Activated T-cell treated with anti-CD3 and anti-CD28 coated beads, Interleukin-2, amount 50 U/mL, for 4 hours (primary cell): ENCODE results near the gene MRPL50. TPM values are rescaled to one million over a fixed set of nuclear protein-coding genes. Genes with fewer than 3 reads are reported as not detected.
"Not testable (repeated sequence)": the region's sequence is repeated elsewhere in the genome, so short reads cannot be mapped to it uniquely, and the experiment has no call there.

ENCODE experiments used
- ATAC-seq, 2 donors: fragments of 200-7000 bp; cut with Tn5 transposase; one replicate each; pipeline ENCODE4 v1.10.0; 2021
- DNase-seq: peaks from one replicate; pipeline ENCODE4 v3.0.0-alpha.2; 2020
- H3K27me3 Mint-ChIP-seq: one replicate; pipeline ENCODE4 v1.8.0; 2021; ENCODE audit warnings: low read depth, mixed read lengths
- H3K36me3 Mint-ChIP-seq: one replicate; pipeline ENCODE4 v1.8.0; 2022; ENCODE audit warnings: mixed read lengths; ENCODE audit not compliant: insufficient read depth
- H3K4me1 Mint-ChIP-seq: one replicate; pipeline ENCODE4 v1.8.0; 2021; ENCODE audit warnings: low read depth, mixed read lengths
- H3K4me3 Mint-ChIP-seq: one replicate; pipeline ENCODE4 v1.8.0; 2021; ENCODE audit warnings: mild to moderate bottlenecking, moderate library complexity, mixed read lengths
- H3K9me3 Mint-ChIP-seq: one replicate; pipeline ENCODE4 v1.8.0; 2021; ENCODE audit warnings: mixed read lengths
- total RNA-seq, 3 donors: library from RNA; stranded (reverse); gene quantifications; one replicate each; pipeline ENCODE4 v1.2.1, GENCODE V29; 2021

The MRPL50 gene
- total RNA-seq, 3 donors from 2014 or later, result 18.8 to 19.8 (median 19.6) TPM

DNA sequence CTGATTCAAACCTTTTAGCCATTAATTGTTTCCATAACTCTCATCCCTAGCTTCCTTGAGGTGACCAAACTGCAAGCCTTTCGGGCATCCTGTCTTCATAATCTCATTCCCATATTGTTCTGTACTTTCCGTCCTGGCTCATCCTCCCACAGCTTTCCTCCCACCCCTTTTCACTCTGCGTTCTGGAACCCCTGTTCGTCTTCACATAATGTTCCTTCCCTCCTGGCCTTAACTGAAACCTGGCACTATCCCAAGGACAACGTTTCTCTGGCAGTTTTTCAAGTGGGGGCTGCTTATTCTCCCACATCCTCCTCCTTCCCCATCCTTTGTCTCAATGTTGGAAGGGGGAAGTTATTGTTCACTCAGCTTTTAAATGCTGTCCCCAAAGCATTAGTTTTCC is 1.7 kb upstream of the MRPL50 start:
- no peak for DNase-seq
- Mint-ChIP-seq H3K4me3 (peak overlapping the region; percentile 98), H3K27me3 (no peaks in the 10 kb centered on the region), H3K4me1 (peaks cover 65% of the 10 kb centered on the region), H3K9me3 (peaks cover 16% of the 10 kb centered on the region), H3K36me3 (peaks cover 60% of the 10 kb centered on the region)
- ATAC-seq, result no peak

DNA sequence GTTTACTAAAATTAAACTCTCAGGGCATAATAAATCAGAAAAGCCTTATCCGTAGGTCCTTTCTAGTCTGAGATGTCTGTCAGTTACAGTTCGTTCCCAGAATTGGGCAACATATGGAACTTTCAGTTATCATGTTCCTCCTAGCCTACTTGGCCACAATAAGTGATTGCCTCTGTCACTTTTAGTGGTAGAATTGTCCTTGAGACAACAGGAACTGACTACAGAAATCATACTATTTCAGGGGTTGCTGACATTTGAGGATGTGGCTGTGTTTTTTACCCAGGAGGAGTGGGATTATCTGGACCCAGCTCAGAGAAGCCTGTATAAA is 1.2 kb upstream of the MRPL50 start:
- Mint-ChIP-seq H3K4me3 (peak overlapping the region; percentile 98), H3K9me3 (peaks cover 11% of the 10 kb centered on the region), H3K27me3 (no peaks in the 10 kb centered on the region)

DNA sequence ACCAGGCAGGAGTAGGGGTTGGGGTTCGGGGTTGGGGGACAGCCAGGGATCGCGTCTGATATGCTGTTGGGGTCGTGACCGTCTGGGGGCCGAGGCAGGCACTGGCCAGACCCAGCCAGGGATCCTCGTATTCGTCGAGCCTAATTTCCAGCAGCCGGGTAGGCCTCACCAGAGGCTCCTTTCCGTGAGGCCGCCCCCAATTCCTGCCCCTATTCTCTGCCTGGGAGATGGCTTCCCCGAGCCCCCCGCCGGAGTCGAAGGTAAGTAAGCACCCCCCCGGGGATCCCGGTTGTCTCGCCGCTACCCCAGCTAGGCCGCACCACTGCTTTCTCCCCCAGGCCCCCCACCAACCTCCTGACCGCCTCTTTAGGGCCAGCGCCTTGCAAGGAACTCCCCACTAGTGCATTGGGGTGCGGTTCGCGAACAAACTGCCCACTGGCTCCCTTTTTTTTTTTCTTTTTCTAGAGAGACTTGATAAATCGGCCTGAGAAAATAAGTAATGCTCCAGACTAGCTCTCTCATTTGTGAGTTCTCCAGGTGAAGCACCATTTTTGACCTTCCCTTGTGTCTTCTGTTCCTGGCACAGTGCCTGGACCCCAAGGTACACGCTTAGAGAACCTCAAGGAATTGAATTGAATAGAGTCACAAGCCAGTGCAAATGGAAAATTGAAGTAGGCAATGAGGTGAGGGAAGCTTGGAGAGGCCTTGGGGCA is 668 bp upstream of the MRPL50 start:
- Mint-ChIP-seq H3K4me3 (peak overlapping the region; percentile 98), H3K4me1 (peaks cover 75% of the 10 kb centered on the region), H3K36me3 (peaks cover 58% of the 10 kb centered on the region), H3K27me3 (no peaks in the 10 kb centered on the region), H3K9me3 (peaks cover 14% of the 10 kb centered on the region)
- ATAC-seq, result no peak
- DNase-seq, result no peak

More for the DNA sequence above, 1.2 kb upstream of the MRPL50 start:
- ATAC-seq (no peak), DNase-seq (no peak)
- peaks cover 70% of the 10 kb centered on the region for H3K4me1 Mint-ChIP-seq
- H3K36me3 Mint-ChIP-seq, result peaks cover 58% of the 10 kb centered on the region

DNA sequence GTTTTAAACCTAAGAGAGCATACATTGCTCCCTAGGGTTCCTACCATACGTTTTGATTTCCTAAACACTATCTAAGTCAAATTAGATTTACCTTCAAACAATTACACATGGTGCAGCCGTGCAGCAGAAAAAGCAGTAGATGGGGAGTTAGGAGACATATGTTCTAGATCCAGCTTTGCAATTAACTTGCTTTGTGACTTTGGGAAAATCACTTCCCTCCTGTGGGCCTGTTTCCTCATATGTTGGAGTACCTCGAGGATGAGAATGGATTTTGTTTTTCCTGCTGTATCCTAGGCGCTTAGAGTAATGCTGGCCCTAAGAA is 711 bp downstream of the MRPL50 start:
- ATAC-seq (no peak), DNase-seq (no peak)
- Mint-ChIP-seq H3K36me3 (peaks cover 55% of the 10 kb centered on the region), H3K4me1 (peaks cover 75% of the 10 kb centered on the region), H3K27me3 (no peaks in the 10 kb centered on the region), H3K4me3 (peak overlapping the region; percentile 98), H3K9me3 (peaks cover 12% of the 10 kb centered on the region)

DNA sequence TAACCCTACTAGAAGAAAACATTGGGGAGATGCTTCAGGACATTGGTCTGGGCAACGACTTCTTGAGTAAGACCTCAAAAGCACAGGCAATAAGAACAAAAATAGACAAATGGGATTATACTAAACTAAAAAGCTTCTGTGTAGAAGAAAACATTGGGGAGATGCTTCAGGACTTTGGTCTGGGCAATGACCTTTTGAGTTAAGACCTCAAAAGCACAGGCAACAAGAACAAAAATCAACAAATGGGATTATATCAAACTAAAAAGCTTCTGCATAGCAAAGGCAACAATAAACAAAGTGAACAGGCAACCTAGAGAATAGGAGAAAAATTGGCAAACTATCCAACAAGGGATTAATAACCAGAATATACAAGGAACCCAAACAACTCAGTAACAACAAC is 3.7 kb downstream of the MRPL50 start:
- no peak for ATAC-seq
- H3K36me3 Mint-ChIP-seq, result peaks cover 51% of the 10 kb centered on the region
- peaks cover 17% of the 10 kb centered on the region for H3K9me3 Mint-ChIP-seq
- H3K4me3 Mint-ChIP-seq, result no peak overlapping the region
- peaks cover 64% of the 10 kb centered on the region for H3K4me1 Mint-ChIP-seq
- no peaks in the 10 kb centered on the region for H3K27me3 Mint-ChIP-seq
- no peak for DNase-seq

DNA sequence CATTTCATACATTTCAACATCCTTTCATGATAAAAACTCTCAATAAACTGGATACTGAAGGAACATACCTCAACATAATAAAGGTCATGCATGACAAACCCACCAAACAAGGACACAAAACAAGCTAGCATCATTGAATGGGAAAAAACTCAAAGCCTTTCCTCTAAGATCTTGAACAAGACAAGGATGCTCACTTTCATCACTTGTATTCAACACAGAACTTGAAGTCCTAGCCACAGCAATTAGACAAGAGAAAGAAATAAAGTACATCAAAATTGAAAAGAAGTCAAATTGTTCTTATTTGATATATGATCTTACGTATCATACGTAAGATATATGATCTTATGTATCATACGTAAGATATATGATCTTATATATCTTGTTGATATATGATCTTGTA is 5.3 kb downstream of the MRPL50 start:
- DNase-seq (no peak), ATAC-seq (no peak)
- H3K27me3 Mint-ChIP-seq, result no peaks in the 10 kb centered on the region
- H3K4me1 Mint-ChIP-seq, result peaks cover 60% of the 10 kb centered on the region
- peaks cover 58% of the 10 kb centered on the region for H3K36me3 Mint-ChIP-seq
- peaks cover 17% of the 10 kb centered on the region for H3K9me3 Mint-ChIP-seq
- no peak overlapping the region for H3K4me3 Mint-ChIP-seq

DNA sequence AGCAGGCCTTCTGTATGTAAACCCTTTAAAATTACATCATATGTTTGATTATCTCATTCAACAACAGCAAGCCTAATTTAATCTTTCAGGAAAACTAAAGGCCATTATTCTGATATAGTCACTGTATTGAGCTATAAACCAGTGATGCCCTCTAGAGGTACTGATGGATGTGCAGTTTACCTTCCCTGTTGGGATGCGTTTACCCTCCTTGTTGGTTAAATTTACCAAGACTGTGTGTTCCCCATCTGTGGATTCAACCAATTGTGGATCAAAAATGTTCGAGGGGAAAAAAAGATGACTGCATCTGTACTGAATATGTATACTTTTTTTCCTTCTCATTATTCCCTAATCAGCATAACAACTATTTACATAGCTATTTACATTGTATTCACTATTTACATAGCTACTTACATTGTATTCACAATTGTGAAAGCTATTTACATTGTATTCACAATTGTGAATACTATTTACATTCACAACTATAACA is 9.9 kb downstream of the MRPL50 start:
- H3K4me3 Mint-ChIP-seq, result no peak overlapping the region
- peaks cover 20% of the 10 kb centered on the region for H3K9me3 Mint-ChIP-seq
- ATAC-seq (no peak), DNase-seq (no peak)
- H3K4me1 Mint-ChIP-seq, result peaks cover 26% of the 10 kb centered on the region
- peaks cover 53% of the 10 kb centered on the region for H3K36me3 Mint-ChIP-seq
- H3K27me3 Mint-ChIP-seq, result no peaks in the 10 kb centered on the region

DNA sequence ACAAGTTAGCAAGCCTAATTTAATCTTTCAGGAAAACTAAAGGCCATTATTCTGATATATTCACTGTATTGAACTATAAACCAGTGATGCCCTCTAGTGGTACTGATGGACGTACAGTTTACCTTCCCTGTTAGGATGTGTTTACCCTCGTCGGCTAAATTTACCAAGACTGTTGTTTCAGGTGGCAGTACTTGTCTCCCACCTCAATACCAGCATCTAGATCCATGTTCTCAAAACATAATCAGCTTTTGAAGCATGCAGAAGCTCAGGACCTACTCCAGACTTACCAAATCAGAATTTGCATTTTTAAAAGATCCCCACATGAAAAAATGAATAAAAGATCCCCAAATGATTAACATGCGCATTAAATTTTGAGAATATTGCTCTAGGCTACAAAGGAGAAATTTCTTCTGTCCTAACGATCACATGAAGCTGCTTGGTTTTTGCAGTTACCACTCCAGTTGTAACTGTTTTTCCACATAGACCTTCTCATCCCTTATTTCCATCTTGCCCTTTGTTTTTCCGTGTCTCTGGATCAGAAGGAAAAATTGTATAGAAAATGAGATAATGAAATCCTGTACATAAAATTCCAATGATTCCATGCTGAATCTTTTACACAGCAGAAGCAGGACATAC is 10.4 kb downstream of the MRPL50 start:
- DNase-seq (no peak), ATAC-seq (peak; percentile 69 to 73)
- H3K4me3 Mint-ChIP-seq, result no peak overlapping the region
- peaks cover 23% of the 10 kb centered on the region for H3K4me1 Mint-ChIP-seq
- no peaks in the 10 kb centered on the region for H3K27me3 Mint-ChIP-seq
- H3K9me3 Mint-ChIP-seq, result peaks cover 19% of the 10 kb centered on the region
- H3K36me3 Mint-ChIP-seq, result peaks cover 49% of the 10 kb centered on the region

DNA sequence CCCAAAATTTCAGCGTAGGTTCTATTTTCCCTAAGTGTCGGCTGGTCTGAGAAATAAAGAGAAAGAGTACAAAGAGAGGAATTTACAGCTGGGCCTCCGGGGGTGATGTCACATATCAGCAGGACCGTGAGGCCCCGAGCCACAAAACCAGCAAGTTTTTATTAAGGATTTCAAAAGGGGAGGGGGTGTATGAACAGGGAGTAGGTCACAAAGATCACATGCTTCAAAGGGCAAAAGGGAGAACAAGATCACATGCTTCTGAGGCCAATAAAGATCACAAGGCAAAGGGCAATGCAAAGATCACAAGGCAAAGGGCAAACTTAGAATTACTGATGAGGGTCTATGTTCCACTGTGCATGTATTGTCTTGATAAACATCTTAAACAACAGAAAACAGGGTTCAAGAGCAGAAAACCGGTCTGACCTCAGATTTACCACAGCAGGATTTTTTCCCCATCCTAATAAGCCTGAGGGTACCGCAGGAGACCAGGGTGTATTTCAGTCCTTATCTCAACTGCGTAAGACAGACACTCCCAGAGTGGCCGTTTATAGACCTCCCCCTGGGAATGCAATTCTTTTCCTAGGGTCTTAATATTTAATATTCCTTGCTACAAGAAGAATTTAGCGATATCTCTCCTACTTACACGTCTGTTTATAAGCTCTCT is 13.4 kb downstream of the MRPL50 start, which contains the start of gene BAAT:
BAAT (minus strand) TSS at position 134 of the 664 bp plus-strand sequence. CDS start 13,602 bp downstream, outside the sequence.
- Mint-ChIP-seq H3K9me3 (peaks cover 11% of the 10 kb centered on the region), H3K36me3 (peaks cover 25% of the 10 kb centered on the region)
- H3K4me3 Mint-ChIP-seq, H3K27me3 Mint-ChIP-seq, H3K4me1 Mint-ChIP-seq, ATAC-seq, DNase-seq: not testable (repeated sequence)

DNA sequence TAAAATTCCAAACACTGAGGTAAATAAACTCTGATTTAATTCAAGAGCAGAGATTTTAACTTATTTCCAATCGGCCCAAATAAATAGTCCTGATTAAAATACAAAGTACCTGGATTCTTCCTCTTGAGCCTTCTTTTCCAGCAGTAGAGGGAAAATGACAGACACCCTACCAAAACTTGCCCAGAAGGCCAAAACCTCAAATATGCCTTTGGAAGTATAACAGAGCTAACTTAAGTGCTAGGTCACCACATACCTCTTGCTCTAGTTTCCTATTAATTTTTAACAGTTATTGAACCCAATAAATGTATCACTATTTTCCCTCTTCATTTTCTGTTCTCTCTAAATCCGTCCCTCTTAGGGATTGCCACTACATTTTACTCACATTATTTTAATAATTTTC is 15.1 kb downstream of the MRPL50 start:
- H3K4me3 Mint-ChIP-seq, result no peak overlapping the region
- ATAC-seq (no peak), DNase-seq (no peak)
- peaks cover 19% of the 10 kb centered on the region for H3K36me3 Mint-ChIP-seq
- H3K9me3 Mint-ChIP-seq, result peaks cover 12% of the 10 kb centered on the region
- H3K4me1 Mint-ChIP-seq, result peaks cover 3% of the 10 kb centered on the region
- H3K27me3 Mint-ChIP-seq, result peaks cover 3% of the 10 kb centered on the region

DNA sequence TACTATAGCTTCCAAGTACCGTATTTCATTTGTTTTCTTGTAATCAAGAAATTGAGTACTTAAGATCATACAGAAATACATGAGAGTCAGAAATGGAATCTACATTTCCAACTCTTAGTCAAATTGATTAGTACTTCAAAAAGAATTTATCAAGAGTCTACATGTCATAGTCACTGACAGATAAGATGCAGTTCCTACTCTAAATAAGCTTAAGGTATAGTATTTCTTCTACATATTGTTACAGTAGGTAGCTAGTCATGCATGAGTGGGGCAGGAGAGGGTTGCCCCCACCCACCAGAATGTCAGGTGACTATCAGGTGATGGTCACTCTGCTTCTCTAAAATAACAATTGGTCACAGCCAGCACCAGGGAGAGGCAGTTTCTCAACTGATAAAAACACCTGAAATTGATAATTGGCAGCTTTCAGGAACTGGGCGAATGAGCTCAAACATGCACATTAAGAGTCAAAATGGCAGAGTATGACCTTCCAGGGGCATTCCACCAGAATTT is 16.5 kb downstream of the MRPL50 start:
- no peak for ATAC-seq
- no peak for DNase-seq
- H3K4me3 Mint-ChIP-seq, result no peak overlapping the region
- H3K27me3 Mint-ChIP-seq, result peaks cover 12% of the 10 kb centered on the region
- H3K9me3 Mint-ChIP-seq, result peaks cover 19% of the 10 kb centered on the region
- H3K4me1 Mint-ChIP-seq, result no peaks in the 10 kb centered on the region
- peaks cover 13% of the 10 kb centered on the region for H3K36me3 Mint-ChIP-seq

DNA sequence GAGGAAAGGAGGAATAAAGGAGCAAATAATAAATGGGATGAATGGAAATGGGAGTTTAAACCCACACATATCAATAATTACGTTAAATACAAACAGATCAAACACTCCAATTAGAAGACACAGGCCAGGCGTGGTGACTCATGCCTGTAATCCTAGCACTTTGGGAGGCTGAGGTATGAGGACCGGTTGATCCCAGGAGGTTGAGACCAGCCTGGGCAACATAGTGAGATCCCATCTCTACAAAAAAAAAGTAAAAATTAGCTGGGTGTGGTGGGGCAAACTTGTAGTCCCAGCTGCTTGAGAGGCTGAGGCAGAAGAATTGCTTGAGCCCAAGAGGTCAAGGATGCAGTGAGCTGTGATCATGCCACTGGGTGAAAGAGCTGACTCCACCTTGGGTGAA is 17.3 kb downstream of the MRPL50 start:
- Mint-ChIP-seq H3K27me3 (peaks cover 16% of the 10 kb centered on the region), H3K9me3 (peaks cover 19% of the 10 kb centered on the region), H3K4me1 (no peaks in the 10 kb centered on the region), H3K4me3 (no peak overlapping the region), H3K36me3 (peaks cover 11% of the 10 kb centered on the region)
- ATAC-seq (no peak), DNase-seq (no peak)

DNA sequence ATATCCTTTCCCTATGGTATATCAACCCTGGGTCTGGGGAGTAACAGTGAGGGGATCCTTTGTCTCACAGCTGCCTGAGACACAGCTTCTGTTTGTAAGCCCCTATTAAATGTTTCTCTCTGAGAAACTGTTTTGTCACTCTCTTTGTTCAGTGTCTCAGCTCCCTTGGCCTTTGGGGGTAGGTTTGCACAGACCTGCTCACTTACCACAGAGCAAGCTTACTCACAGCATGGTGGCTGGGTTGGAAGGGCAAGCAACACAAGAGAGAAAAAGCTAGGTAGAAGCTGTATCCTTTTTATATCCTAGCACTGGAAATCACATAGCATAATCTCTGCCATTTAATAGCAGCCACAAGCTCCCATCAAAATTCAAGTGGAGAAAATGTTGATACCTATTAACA is 18.1 kb downstream of the MRPL50 start:
- Mint-ChIP-seq H3K4me1 (no peaks in the 10 kb centered on the region), H3K4me3 (no peak overlapping the region), H3K27me3 (peaks cover 21% of the 10 kb centered on the region), H3K9me3 (peaks cover 19% of the 10 kb centered on the region), H3K36me3 (peaks cover 6% of the 10 kb centered on the region)
- no peak for ATAC-seq
- no peak for DNase-seq

DNA sequence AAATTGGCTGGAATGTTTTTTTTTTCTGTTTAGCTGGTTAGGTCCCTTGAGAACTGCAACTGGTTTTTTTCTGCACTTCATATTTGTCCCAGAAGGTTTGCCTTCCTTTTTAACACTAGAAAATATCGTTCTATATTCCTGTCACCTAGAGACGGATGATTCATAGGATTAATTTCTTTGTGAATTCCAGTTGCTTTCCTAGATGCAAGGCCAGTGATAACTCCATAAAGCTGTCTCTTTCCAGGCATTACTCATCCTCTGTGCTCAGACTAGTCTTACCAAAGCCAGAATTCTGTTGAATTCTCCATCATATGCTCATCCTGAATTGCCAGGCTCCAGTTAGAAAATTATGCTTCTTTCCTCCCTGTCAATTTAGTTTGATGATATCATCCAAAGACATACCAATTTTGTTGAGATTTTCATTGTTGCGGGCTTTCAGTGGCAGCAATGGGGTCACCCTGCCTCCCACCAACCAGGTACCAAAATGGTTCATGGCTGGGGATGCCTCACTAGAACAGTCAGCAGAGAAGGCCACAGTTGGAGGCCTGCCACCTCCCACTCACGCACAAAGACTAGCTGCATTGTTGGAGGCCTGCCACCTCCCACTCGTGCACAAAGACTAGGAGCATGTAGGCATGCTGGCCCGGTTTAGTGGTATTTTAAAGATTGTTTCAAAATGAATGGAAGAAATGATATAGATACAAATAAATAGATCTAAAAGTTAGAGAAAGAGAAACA is 22.1 kb downstream of the MRPL50 start:
- H3K9me3 Mint-ChIP-seq, result peaks cover 11% of the 10 kb centered on the region

More for the DNA sequence above, 22.1 kb downstream of the MRPL50 start:
- no peak for DNase-seq
- ATAC-seq, result no peak
- Mint-ChIP-seq H3K36me3 (no peaks in the 10 kb centered on the region), H3K4me3 (no peak overlapping the region), H3K27me3 (peaks cover 21% of the 10 kb centered on the region), H3K4me1 (no peaks in the 10 kb centered on the region)
